SKM-1 treated with dmso at 0.1 percent for 144 hours (cell line): ENCODE measurements around the gene ZKSCAN4.

Experiments
- DNase-seq: peaks from one replicate; lab custom pipeline; 2025; ENCODE audit not compliant: unreplicated experiment; lab: John Stamatoyannopoulos, UW

ZKSCAN4 gene

DNA sequence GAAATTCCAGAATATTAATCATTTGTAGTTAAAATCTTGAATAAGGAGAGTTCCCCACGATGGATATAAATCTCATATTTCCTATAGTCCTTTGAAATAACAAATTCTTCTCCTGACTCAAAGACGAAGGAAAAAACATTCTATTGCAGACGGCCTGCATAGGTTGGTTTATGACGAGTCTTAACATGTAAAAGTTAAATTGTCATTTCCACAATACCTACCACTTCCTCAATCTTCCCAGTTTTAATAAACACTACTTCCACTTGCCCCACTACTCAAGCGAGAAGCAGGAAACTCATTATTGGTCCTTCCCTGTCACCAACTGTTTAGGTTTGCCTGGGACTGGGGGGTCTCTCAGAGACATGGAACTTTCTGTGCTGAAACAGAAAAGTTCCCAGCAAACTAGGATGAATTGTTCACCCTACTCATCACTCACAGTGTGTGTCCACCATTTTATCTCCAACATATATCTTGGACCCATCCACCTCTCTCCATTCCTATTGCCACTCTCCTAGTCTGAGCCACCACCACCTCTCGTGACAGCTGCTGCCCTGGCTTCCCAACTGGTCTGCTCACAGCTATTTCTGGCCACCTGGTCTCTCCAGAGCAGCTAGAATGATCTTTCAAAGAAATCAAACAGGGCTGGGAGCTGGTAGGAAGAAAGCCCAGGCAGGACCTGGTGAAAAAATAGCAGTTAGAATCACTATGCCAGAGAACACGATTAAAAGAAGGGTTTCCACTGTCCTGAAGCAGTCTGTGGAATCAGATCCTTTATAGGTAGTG lies 42.1 kb downstream of the ZKSCAN4 start:
- DNase-seq: peak; percentile 36

DNA sequence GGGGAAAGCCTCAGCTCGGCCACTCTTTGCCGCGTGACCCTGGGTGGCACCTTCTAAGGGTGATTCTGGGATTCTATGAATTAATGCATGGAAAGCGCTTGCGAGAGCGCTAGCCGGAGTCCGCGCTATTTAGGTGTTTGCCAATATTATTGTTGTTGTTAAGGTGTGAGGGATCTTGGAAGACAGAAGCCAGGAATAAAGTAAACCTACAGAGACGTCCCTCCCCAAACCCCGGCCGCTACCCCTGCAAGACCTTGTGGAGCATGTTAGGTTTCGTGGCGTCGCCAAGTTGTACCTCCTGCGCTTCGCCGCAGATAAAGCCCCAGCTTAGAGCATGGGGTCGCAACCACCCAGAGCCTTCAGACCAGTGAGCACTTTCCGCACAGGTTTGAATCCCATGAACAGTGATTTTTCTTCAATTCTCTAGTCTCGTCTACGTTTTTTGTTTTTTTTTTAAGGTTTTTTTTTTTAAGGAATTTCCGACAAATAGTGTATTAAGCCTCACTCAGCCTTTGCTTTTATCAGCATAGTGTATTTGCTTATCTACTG lies 43.9 kb downstream of the ZKSCAN4 start:
- DNase-seq: no peak

DNA sequence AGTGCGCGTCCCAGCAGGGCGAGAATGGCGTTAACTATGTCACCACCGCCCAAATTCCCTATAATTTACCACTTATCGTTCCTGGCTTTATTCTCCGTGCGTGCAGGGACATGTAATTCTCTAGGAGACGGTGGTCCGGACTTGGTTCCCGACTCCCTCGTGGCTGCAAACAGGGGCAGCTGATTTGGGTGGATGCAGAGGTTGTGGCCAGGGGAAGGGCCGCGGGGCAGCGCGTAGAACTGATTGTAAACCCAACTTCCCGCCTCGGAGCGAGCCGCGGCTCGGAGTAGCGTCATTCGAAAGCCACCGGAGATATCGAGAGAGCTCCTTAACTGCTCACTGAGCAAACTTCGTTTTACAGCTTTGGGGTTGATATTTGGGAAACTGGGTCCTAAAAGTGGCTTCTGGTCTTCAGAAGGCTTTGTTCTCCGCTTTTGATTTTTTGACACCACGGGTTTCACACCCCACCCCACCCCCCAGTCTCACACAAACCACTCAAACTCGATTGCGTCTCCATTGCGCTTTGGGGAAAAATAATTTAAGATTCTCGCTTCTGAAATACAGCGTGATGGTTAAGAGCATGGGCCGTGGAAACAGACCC lies 44.5 kb downstream of the ZKSCAN4 start:
- no peak for DNase-seq

DNA sequence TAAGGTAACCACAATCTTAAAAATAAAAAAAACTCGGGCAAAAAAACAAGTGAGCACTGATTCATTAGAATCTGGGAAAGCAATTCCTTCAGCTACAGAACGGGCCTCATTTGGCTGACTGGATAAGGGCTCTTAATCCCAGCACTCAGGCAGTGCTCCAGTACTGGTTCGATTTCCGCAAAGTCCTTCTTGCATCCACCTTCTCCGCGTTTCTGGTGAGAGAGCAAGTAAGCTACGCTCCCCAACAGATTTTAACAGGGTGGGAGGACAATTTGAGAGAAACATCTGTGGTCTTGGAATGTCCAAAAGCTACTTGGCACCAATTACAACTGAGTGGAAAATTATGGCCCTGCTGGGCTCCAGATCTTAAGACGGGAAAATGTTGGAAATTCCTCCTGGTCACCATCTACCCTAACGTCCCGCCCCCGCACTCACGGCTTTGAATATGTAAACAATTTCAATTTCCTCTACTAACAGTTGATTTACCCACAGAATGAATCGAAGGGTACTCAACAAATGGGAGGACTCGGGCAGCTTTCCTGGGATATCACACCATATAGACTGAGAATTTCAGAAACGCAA lies 45.0 kb downstream of the ZKSCAN4 start:
- no peak for DNase-seq

DNA sequence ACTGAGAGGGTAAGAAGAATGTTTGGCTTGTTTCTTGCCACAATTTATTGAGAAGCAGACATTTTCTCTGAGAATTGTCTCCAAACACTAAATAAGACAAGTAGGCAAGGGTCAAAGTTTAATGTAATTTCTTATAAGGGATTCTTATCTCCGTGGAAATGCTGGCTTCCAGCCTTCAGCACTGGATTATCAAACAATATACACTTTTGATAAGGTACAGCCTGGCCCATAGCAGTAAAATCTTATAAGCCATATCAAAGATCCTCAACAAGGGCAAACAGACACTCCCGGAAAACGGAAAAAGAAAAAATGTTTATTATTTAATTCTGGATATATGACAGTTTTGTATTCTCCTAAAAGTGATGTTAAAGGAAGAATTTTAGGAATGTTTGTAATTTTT lies 45.5 kb downstream of the ZKSCAN4 start:
- DNase-seq: no peak

DNA sequence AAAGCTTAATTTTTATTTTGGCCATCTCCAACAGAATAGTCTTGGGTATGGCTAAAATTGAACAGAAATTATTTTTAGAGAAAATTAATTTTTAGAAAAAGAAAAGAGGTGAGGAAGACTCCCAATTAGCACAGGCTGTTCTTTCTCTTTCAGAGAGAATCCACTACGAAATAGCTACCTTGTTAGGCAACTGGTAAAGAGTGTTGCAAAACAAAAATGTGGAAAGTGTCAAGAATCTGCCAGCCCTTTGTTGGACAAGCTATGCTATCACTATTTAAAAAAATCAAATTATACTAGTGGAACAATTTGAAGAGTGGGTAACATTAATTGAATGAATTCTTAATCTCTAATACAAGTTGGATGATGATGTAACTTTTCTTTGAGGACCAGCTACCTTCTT lies 46.2 kb downstream of the ZKSCAN4 start:
- DNase-seq: peak; percentile 21

DNA sequence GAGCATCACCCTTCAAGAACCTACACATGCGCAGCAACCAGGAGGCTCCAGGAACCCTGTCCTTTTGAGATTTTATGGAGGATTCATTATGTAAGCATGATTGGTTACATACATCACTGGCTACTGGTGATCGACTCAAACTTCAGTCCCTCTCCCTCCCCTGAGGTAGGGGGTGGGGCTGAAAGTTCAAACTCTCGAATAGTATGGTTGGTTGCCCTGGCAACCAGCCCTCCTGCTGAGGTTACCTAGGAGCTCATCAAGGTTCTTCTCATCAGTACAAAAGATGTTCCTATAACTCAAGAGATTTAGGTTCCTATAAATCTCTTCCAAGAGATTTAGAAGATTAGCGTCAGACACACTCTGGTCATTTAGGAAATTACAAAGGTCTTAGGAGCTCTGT lies 48.9 kb downstream of the ZKSCAN4 start:
- DNase-seq: no peak

DNA sequence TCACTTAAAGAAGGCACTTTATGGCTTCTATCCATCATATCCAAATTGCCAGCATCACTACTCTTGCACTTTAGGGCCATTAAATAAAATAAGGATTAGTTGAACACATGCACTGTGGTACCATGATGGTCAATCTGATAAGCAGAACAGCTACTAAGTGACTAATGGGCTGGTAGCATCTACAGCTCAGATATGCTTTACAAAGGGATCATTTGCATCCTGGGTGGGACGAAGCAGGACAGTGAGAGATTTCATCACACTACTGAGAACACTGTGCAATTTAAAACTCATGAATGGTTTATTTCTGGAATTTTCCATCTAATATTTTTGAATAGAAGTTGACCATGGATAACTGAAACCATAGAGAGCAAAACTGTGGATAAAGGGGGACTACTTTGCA lies 52.0 kb downstream of the ZKSCAN4 start:
- DNase-seq: no peak
